GM20000 (cell line): ENCODE measurements around the gene VARS2.
"Not testable (repeated sequence)": the region's sequence is repeated elsewhere in the genome, so short reads cannot be mapped to it uniquely, and the experiment has no call there.

Source experiments
- DNase-seq: peaks from one replicate; pipeline ENCODE4 v3.0.0; 2012; ENCODE audit warnings: low spot score
- CTCF ChIP-seq: IDR thresholded peaks from 2 replicates; pipeline ENCODE4 v1.5.1; 2012; ENCODE audit warnings: mild to moderate bottlenecking, control low read depth; ENCODE audit errors: extremely low read depth, missing control alignments

The VARS2 gene

GRCh38 chr6:30897882-30898281 is 16.2 kb upstream of the VARS2 start:
- no peak for DNase-seq

GRCh38 chr6:30898750-30899360 is 15.2 kb upstream of the VARS2 start:
- no peak for TF ChIP-seq CTCF
- DNase-seq, result no peak

More at GRCh38 chr6:30897882-30898281, 16.2 kb upstream of the VARS2 start:
- TF ChIP-seq CTCF, result no peak

- DNase-seq, result no peak
- no peak for TF ChIP-seq CTCF
These were observed 13.1 kb upstream of the VARS2 start for GRCh38 chr6:30900863-30901417.

GRCh38 chr6:30901436-30901835 is 12.6 kb upstream of the VARS2 start:
- DNase-seq, result no peak
- no peak for TF ChIP-seq CTCF

- not testable (repeated sequence) for DNase-seq
These were observed 11.8 kb upstream of the VARS2 start for GRCh38 chr6:30902196-30902595.

- no peak for TF ChIP-seq CTCF
These were observed 11.3 kb upstream of the VARS2 start for GRCh38 chr6:30902709-30903108.

GRCh38 chr6:30903236-30903635 is 10.8 kb upstream of the VARS2 start:
- DNase-seq, result no peak
- TF ChIP-seq CTCF, result no peak

More at GRCh38 chr6:30902709-30903108, 11.3 kb upstream of the VARS2 start:
- no peak for DNase-seq

GRCh38 chr6:30907290-30907757 is 6.7 kb upstream of the VARS2 start:
- DNase-seq, result not testable (repeated sequence)
